ENCODE results near the gene SPAG16.

SPAG16 gene

GRCh38 chr2:214255046-214255445 lies 970.8 kb downstream of the SPAG16 start:
- H3K27ac ChIP-seq: no peak overlapping the region
- TF ChIP-seq, protein P1, sequence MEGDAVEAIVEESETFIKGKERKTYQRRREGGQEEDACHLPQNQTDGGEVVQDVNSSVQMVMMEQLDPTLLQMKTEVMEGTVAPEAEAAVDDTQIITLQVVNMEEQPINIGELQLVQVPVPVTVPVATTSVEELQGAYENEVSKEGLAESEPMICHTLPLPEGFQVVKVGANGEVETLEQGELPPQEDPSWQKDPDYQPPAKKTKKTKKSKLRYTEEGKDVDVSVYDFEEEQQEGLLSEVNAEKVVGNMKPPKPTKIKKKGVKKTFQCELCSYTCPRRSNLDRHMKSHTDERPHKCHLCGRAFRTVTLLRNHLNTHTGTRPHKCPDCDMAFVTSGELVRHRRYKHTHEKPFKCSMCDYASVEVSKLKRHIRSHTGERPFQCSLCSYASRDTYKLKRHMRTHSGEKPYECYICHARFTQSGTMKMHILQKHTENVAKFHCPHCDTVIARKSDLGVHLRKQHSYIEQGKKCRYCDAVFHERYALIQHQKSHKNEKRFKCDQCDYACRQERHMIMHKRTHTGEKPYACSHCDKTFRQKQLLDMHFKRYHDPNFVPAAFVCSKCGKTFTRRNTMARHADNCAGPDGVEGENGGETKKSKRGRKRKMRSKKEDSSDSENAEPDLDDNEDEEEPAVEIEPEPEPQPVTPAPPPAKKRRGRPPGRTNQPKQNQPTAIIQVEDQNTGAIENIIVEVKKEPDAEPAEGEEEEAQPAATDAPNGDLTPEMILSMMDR (conservative IDR thresholded peaks at IDR 0.05): no peak

- TF ChIP-seq, protein P1 (conservative IDR thresholded peaks at IDR 0.05): no peak
- no peak overlapping the region for H3K27ac ChIP-seq
These were observed 977.4 kb downstream of the SPAG16 start for GRCh38 chr2:214261683-214262082.

GRCh38 chr2:214264171-214264570 lies 979.9 kb downstream of the SPAG16 start:
- TF ChIP-seq, protein P1 (conservative IDR thresholded peaks at IDR 0.05): no peak
- H3K27ac ChIP-seq: no peak overlapping the region

- H3K27ac ChIP-seq: no peak overlapping the region
- TF ChIP-seq, protein P1 (conservative IDR thresholded peaks at IDR 0.05): no peak
These were observed 981.8 kb downstream of the SPAG16 start for GRCh38 chr2:214265991-214266489.

DNA sequence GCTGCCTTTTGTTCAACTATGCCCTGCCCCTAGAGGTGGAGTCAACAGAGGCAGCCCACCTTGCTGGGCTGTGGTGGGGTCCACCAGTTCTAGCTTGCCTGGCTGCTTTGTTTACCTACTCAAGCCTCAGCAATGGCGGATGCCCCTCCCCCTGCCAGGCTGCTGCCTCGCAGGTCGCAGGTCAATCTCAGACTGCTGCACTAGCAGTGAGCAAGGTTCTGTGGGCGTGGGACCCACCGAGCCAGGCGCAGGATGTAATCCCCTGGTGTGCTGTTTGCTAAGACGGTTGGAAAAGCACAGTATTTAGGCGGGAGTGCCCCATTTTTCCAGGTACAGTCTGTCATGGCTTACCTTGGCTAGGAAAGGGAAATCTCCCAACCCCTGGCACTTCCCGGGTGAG lies 993.6 kb downstream of the SPAG16 start:
- no peak overlapping the region for H3K27ac ChIP-seq
- TF ChIP-seq, protein P1 (conservative IDR thresholded peaks at IDR 0.05): no peak

DNA sequence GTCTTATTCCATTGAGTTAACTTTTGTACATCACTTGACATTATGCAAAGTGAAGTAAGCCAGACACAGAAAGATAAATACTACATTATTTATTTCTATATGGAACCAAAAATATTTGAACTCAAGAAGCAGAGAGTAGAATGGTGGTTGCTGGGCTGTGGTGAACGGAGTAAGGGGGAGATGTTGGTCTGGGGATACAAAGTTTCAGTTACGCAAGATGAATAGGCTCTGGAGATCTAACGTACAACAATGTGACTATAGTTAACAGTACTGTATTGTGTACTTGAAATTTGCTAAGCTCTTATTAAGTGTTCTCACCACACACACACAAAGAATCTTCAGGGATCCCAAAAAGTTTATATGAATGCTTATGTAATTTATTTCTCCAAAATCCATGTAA lies 1001.7 kb downstream of the SPAG16 start:
- TF ChIP-seq, protein P1 (conservative IDR thresholded peaks at IDR 0.05): no peak
- H3K27ac ChIP-seq: no peak overlapping the region

GRCh38 chr2:214293593-214293992 lies 1009.3 kb downstream of the SPAG16 start:
- TF ChIP-seq, protein P1 (conservative IDR thresholded peaks at IDR 0.05): no peak
- no peak overlapping the region for H3K27ac ChIP-seq
